Vagina (tissue), 2 donors: ENCODE data around the gene NEXMIF.

Source experiments
- CTCF ChIP-seq, 3 experiments: fragments of 450-650 bp in 2 of 3; fragments of 200-600 bp in 1 of 3; sonication (generic) in 1 of 3; IDR thresholded peaks; one replicate each; pipeline ENCODE4 v1.5.1; 2017 to 2019; ENCODE audit warnings: antibody characterized with exemption in 3 of 3, mild to moderate bottlenecking in 2 of 3, moderate library complexity in 2 of 3
- POLR2A ChIP-seq, 2 donors: fragments of 450-650 bp; IDR thresholded peaks; one replicate each; pipeline ENCODE4 v1.6.1; 2017; ENCODE audit warnings: antibody characterized with exemption in 2 of 2, mild to moderate bottlenecking in 2 of 2, moderate library complexity in 2 of 2
- POLR2AphosphoS5 ChIP-seq, 2 donors: sonication (generic); formaldehyde crosslinking; IDR thresholded peaks; one replicate each; pipeline ENCODE4 v1.9.0; 2017; ENCODE audit warnings: antibody characterized with exemption in 2 of 2, mild to moderate bottlenecking in 2 of 2, low read depth in 1 of 2; ENCODE audit not compliant: insufficient read depth in 1 of 2

GRCh38 chrX:74774988-74775387 is 150.3 kb downstream of the NEXMIF start:
- TF ChIP-seq CTCF (IDR thresholded peaks at IDR 0.05) (no peak), POLR2AphosphoS5 (IDR thresholded peaks at IDR 0.05; ENCODE audit: insufficient read depth in 1 of 2, low read depth in 1 of 2) (no peak), POLR2A (IDR thresholded peaks at IDR 0.05) (no peak)
